C4-2B (cell line): ENCODE measurements around the gene SPON1.

Experiments
- ZFX ChIP-seq: fragments of 450-650 bp; IDR thresholded peaks from 2 replicates; pipeline ENCODE4 v1.6.1; 2017
- TF ChIP-seq, protein P1 (sequence below): fragments of 450-650 bp; conservative IDR thresholded peaks from 2 replicates; pipeline ENCODE4 v1.5.1; 2017; ENCODE audit warnings: mild to moderate bottlenecking

DNA sequence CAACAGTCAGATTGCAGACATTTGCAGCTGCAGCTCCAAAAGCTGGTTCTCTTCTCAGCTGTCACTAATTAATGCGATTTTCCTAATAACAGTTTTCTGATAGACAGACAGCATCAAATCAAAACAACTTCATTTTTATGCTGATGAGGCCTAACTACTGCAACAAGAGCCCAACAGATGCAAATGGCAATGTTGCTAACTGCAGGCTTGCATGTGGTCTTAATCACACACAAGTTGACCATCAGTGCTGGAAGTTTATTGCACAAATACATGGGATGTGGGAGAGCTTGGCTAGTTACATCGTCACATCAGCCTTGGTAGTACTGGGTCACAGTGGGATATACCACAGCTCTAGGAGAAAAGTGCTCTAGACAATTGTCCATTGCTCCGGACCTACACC is 99.2 kb downstream of the SPON1 start:
- TF ChIP-seq, protein P1, sequence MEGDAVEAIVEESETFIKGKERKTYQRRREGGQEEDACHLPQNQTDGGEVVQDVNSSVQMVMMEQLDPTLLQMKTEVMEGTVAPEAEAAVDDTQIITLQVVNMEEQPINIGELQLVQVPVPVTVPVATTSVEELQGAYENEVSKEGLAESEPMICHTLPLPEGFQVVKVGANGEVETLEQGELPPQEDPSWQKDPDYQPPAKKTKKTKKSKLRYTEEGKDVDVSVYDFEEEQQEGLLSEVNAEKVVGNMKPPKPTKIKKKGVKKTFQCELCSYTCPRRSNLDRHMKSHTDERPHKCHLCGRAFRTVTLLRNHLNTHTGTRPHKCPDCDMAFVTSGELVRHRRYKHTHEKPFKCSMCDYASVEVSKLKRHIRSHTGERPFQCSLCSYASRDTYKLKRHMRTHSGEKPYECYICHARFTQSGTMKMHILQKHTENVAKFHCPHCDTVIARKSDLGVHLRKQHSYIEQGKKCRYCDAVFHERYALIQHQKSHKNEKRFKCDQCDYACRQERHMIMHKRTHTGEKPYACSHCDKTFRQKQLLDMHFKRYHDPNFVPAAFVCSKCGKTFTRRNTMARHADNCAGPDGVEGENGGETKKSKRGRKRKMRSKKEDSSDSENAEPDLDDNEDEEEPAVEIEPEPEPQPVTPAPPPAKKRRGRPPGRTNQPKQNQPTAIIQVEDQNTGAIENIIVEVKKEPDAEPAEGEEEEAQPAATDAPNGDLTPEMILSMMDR = no peak
- no peak for TF ChIP-seq ZFX
